PC-9 (cell line): ENCODE results near the gene CALM1. TPM values are rescaled to one million over a fixed set of nuclear protein-coding genes. Genes with fewer than 3 reads are reported as not detected.

Experiments used
- BruUV-seq: library from RNA; stranded (reverse); fragments of 400-500 nt; replicated peaks from 2 replicates; lab custom pipeline; 2021; lab: Mats Ljungman, UMichigan
- CTCF ChIA-PET: fragments of 300-600 bp; sonication (Branson Sonifier 250); formaldehyde crosslinking; loops from one replicate; lab custom pipeline; 2022; ENCODE audit warnings: antibody characterized with exemption; lab: Charles Lee
- POLR2A ChIA-PET: fragments of 300-600 bp; sonication (Branson Sonifier 250); formaldehyde crosslinking; loops from one replicate; lab custom pipeline; 2022; ENCODE audit warnings: antibody characterized with exemption; ENCODE audit not compliant: unreplicated experiment; lab: Charles Lee
- DNase-seq, 2 experiments: peaks; one replicate each; pipeline versions ENCODE4 v3.0.0 to v3.0.0-alpha.2; 2015 to 2022; ENCODE audit warnings: mixed read lengths in 1 of 2
- H2AFZ ChIP-seq: fragments of 200-600 bp; sonication (generic); 2 replicates; pipeline ENCODE4 v1.8.1; 2017; ENCODE audit warnings: antibody characterized with exemption
- H3F3A ChIP-seq: fragments of 200-600 bp; sonication (generic); 2 replicates; pipeline ENCODE4 v1.8.1; 2017; ENCODE audit warnings: antibody characterized with exemption, mild to moderate bottlenecking, low read depth; ENCODE audit not compliant: insufficient read depth
- H3K27ac ChIP-seq: fragments of 200-600 bp; sonication (generic); 2 replicates; pipeline ENCODE4 v1.6.1; 2016; ENCODE audit warnings: mixed run types
- H3K27me3 ChIP-seq: fragments of 200-600 bp; sonication (generic); 2 replicates; pipeline ENCODE4 v1.6.1; 2016; ENCODE audit warnings: low read depth, mixed run types; ENCODE audit not compliant: insufficient read depth
- H3K36me3 ChIP-seq: fragments of 200-600 bp; sonication (generic); 2 replicates; pipeline ENCODE4 v1.6.1; 2016; ENCODE audit warnings: low read depth, mixed run types
- H3K4me1 ChIP-seq: fragments of 200-600 bp; sonication (generic); replicated peaks from 2 replicates; pipeline ENCODE4 v1.6.1; 2016; ENCODE audit warnings: mixed run types; ENCODE audit not compliant: insufficient read depth
- H3K4me2 ChIP-seq: fragments of 200-600 bp; sonication (generic); 2 replicates; pipeline ENCODE4 v1.6.1; 2017; ENCODE audit warnings: mixed run types
- H3K4me3 ChIP-seq: fragments of 200-600 bp; sonication (generic); 2 replicates; pipeline ENCODE4 v1.6.1; 2016; ENCODE audit warnings: mixed run types
- H3K79me2 ChIP-seq: fragments of 200-600 bp; sonication (generic); 2 replicates; pipeline ENCODE4 v1.6.1; 2017; ENCODE audit warnings: low read depth, mixed run types
- H3K9me2 ChIP-seq: fragments of 200-600 bp; sonication (generic); 2 replicates; pipeline ENCODE4 v1.8.1; 2017; ENCODE audit warnings: mild to moderate bottlenecking; ENCODE audit not compliant: insufficient read depth
- H3K9me3 ChIP-seq: fragments of 200-600 bp; sonication (generic); 2 replicates; pipeline ENCODE4 v1.8.1; 2016; ENCODE audit warnings: low read depth; ENCODE audit not compliant: insufficient read depth
- H4K20me1 ChIP-seq: fragments of 200-600 bp; sonication (generic); 2 replicates; pipeline ENCODE4 v1.8.1; 2017; ENCODE audit not compliant: insufficient read depth
- EZH2 ChIP-seq: fragments of 200-600 bp; sonication (generic); IDR thresholded peaks from 2 replicates; pipeline ENCODE4 v1.8.0; 2017; ENCODE audit warnings: antibody characterized with exemption, low read depth
- intact Hi-C: fragments of 100-400 bp; cut with micrococcal nuclease; formaldehyde crosslinking; loops from one replicate; pipeline ENCODE4 v1.10.0; 2022; ENCODE audit not compliant: unreplicated experiment
- total RNA-seq: library from RNA; stranded (reverse); gene quantifications from 2 replicates; pipeline ENCODE4 v1.2.3, GENCODE V29; 2021
- TF ChIP-seq, protein P1 (sequence below): fragments of 200-600 bp; sonication (generic); conservative IDR thresholded peaks from 2 replicates; pipeline ENCODE4 v1.6.1; 2017; ENCODE audit warnings: mixed run types, antibody characterized with exemption, mild to moderate bottlenecking, moderate library complexity

The CALM1 gene
- total RNA-seq, 1 experiment from 2014 or later, result 103 TPM

DNA sequence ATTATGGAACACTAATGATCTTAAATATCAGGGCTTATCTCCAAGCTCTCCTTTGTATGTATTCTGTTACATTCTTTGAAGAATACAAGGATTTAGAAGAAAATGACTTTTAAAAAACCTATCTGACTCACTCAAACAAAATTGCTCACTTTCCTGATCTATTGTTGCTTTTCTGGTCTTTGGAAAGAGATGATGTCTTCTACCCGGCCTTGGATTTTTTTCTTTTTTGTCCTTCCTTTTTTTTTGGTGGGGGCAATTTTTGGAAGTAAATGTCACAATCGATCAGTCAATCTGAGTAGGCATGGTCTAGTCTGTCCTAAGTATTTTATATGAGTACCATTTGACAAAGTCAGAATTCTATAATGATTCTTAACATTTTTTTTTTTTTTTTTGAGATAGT is 10.5 kb upstream of the CALM1 start:
- Histone ChIP-seq H3F3A (peaks cover 3% of the 10 kb centered on the region; the same call in 1 of the 2 replicates), H3K9me2 (no peaks in the 10 kb centered on the region), H3K9me3 (no peaks in the 10 kb centered on the region), H4K20me1 (no peaks in the 10 kb centered on the region), H3K4me1 (peaks cover 27% of the 10 kb centered on the region), H3K4me2 (no peak overlapping the region), H3K27me3 (no peaks in the 10 kb centered on the region), H3K36me3 (no peaks in the 10 kb centered on the region), H3K27ac (no peak overlapping the region), H2AFZ (no peak overlapping the region), H3K4me3 (no peak overlapping the region), H3K79me2 (no peaks in the 10 kb centered on the region)
- CTCF ChIA-PET, result no interaction called here
- POLR2A ChIA-PET, result no interaction called here
- no TSS peak for BruUV-seq
- intact Hi-C loops, result no loop called here
- DNase-seq, result no peak
- TF ChIP-seq EZH2, result no peak
- TF ChIP-seq, protein P1, sequence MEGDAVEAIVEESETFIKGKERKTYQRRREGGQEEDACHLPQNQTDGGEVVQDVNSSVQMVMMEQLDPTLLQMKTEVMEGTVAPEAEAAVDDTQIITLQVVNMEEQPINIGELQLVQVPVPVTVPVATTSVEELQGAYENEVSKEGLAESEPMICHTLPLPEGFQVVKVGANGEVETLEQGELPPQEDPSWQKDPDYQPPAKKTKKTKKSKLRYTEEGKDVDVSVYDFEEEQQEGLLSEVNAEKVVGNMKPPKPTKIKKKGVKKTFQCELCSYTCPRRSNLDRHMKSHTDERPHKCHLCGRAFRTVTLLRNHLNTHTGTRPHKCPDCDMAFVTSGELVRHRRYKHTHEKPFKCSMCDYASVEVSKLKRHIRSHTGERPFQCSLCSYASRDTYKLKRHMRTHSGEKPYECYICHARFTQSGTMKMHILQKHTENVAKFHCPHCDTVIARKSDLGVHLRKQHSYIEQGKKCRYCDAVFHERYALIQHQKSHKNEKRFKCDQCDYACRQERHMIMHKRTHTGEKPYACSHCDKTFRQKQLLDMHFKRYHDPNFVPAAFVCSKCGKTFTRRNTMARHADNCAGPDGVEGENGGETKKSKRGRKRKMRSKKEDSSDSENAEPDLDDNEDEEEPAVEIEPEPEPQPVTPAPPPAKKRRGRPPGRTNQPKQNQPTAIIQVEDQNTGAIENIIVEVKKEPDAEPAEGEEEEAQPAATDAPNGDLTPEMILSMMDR, result no peak

DNA sequence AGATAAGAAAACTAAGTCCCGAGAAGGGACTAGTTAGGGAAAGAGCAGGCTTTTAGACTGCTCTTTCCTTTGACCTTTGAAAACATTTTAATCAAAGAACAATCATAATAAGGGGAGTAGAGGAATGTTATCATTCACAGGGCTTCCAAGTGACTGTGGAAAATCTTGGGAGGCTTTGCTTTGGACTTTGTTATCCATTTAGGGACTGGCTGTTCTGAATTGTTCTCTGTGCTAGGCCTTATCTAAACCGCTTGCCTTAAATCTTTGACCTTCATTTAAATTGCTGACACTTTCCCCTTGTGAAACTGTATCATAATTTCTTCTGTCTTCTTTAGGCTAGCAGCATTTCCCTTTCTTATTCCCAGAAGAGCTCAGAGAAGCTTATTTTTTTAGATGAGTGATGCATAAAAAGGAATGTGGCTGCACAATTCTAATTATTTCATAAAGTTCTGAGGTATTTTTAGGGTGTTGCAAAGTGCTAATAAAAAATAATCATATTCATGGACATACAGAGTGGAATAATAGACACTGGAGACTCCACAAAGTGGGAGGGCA is 9.5 kb upstream of the CALM1 start:
- Histone ChIP-seq H3K4me2 (no peak overlapping the region), H4K20me1 (no peaks in the 10 kb centered on the region), H3K36me3 (no peaks in the 10 kb centered on the region), H3K9me3 (no peaks in the 10 kb centered on the region), H3K79me2 (no peaks in the 10 kb centered on the region), H3K27me3 (no peaks in the 10 kb centered on the region), H3F3A (no peaks in the 10 kb centered on the region), H3K4me3 (no peak overlapping the region), H2AFZ (no peak overlapping the region), H3K27ac (no peak overlapping the region), H3K4me1 (peaks cover 27% of the 10 kb centered on the region), H3K9me2 (no peaks in the 10 kb centered on the region)
- CTCF ChIA-PET, result no interaction called here
- POLR2A ChIA-PET, result no interaction called here
- DNase-seq, result no peak
- intact Hi-C loops, result no loop called here
- BruUV-seq, result no TSS peak
- TF ChIP-seq, protein P1, result no peak
- no peak for TF ChIP-seq EZH2

DNA sequence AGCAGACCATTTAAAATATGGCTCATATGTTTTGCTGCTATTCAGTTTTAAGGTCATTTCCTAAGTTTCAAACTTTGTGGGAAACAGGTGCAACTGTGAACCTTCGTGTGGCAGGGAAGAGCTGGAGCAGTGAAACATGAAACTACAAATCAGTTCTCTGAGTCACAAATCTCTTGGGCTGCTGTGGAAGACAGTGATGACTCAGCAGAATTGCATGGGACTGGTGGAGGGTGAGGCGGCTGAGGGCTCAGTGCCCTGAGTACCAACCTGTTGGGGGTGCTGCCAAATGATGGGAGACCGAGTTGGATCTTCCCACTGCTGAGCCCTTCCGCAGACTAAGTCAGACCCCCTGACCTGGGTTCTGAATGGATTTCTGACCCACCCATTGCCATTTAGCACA is 8.4 kb upstream of the CALM1 start:
- DNase-seq, result peak; percentile 19 to 74

More for the DNA sequence above, 8.4 kb upstream of the CALM1 start:
- ChIA-PET CTCF (no interaction called here), POLR2A (no interaction called here)
- Histone ChIP-seq H3K4me3 (no peak overlapping the region), H3K79me2 (no peaks in the 10 kb centered on the region), H3K36me3 (no peaks in the 10 kb centered on the region), H3K9me2 (no peaks in the 10 kb centered on the region), H3K4me2 (peak overlapping the region; percentile 58), H4K20me1 (no peaks in the 10 kb centered on the region), H3K9me3 (no peaks in the 10 kb centered on the region), H2AFZ (no peak overlapping the region), H3K27me3 (no peaks in the 10 kb centered on the region), H3K4me1 (peaks cover 27% of the 10 kb centered on the region), H3K27ac (peak overlapping the region; percentile 66), H3F3A (no peaks in the 10 kb centered on the region)
- BruUV-seq, result no TSS peak
- TF ChIP-seq EZH2, result no peak
- TF ChIP-seq, protein P1, result no peak
- intact Hi-C loops, result no loop called here
